Astrocyte (in vitro differentiated cells and primary cell): Measurements from ENCODE around the gene PDLIM5. TPM values are rescaled to one million over a fixed set of nuclear protein-coding genes. Genes with fewer than 3 reads are reported as not detected.
A peak's percentile ranks its signal among the peaks of the same experiment; 100 is the strongest.

ENCODE experiments used
- DNase-seq: peaks from one replicate; pipeline ENCODE4 v3.0.0-alpha.2; 2010; ENCODE audit warnings: low read depth
- FAIRE-seq: peaks from 2 replicates; lab custom pipeline; 2011; peaks lifted over from hg19 to GRCh38; lab: Jason Lieb, UNC
- H2AFZ ChIP-seq: 2 replicates; pipeline ENCODE4 v1.6.0; 2012; ENCODE audit warnings: low read depth, low read length, inconsistent platforms
- H3K27ac ChIP-seq: 2 replicates; pipeline ENCODE4 v1.5.1; 2011; ENCODE audit warnings: low read depth, low read length, inconsistent platforms
- H3K27me3 ChIP-seq: 2 replicates; pipeline ENCODE4 v1.6.0; 2011; ENCODE audit warnings: low read length, inconsistent platforms; ENCODE audit not compliant: insufficient read depth
- H3K36me3 ChIP-seq: 2 replicates; pipeline ENCODE4 v1.5.1; 2011; ENCODE audit warnings: low read length, inconsistent platforms; ENCODE audit not compliant: insufficient read depth
- H3K4me1 ChIP-seq: 2 replicates; pipeline ENCODE4 v1.5.1; 2011; ENCODE audit warnings: low read length, inconsistent platforms; ENCODE audit not compliant: insufficient read depth
- H3K4me2 ChIP-seq: 2 replicates; pipeline ENCODE4 v1.6.0; 2012; ENCODE audit warnings: low read length, inconsistent platforms
- H3K4me3 ChIP-seq: 2 replicates; pipeline ENCODE4 v1.5.1; 2011; ENCODE audit warnings: low read depth, mild to moderate bottlenecking, low read length, inconsistent platforms; ENCODE audit not compliant: insufficient read depth
- H3K79me2 ChIP-seq: 2 replicates; pipeline ENCODE4 v1.6.0; 2012; ENCODE audit warnings: mild to moderate bottlenecking, low read length, inconsistent platforms; ENCODE audit not compliant: insufficient read depth
- H3K9ac ChIP-seq: 2 replicates; pipeline ENCODE4 v1.6.0; 2012; ENCODE audit warnings: mild to moderate bottlenecking, low read length, inconsistent platforms
- H3K9me3 ChIP-seq: 2 replicates; pipeline ENCODE4 v1.5.1; 2012; ENCODE audit warnings: low read depth, mild to moderate bottlenecking, low read length, inconsistent platforms; ENCODE audit not compliant: insufficient read depth
- H4K20me1 ChIP-seq: 2 replicates; pipeline ENCODE4 v1.6.0; 2012; ENCODE audit warnings: low read length, inconsistent platforms; ENCODE audit not compliant: insufficient read depth
- H3K27ac Mint-ChIP-seq: one replicate; pipeline ENCODE4 v1.8.0; 2021; ENCODE audit warnings: mild to moderate bottlenecking, mixed read lengths; ENCODE audit not compliant: unreplicated experiment
- H3K27me3 Mint-ChIP-seq: one replicate; pipeline ENCODE4 v1.8.0; 2021; ENCODE audit warnings: low read depth, mixed read lengths; ENCODE audit not compliant: unreplicated experiment
- H3K36me3 Mint-ChIP-seq: one replicate; pipeline ENCODE4 v1.8.0; 2021; ENCODE audit warnings: low read depth, mixed read lengths; ENCODE audit not compliant: unreplicated experiment
- H3K4me1 Mint-ChIP-seq: one replicate; pipeline ENCODE4 v1.8.0; 2021; ENCODE audit warnings: low read depth, mixed read lengths; ENCODE audit not compliant: unreplicated experiment
- H3K4me3 Mint-ChIP-seq: one replicate; pipeline ENCODE4 v1.8.0; 2021; ENCODE audit warnings: mild to moderate bottlenecking, moderate library complexity, mixed read lengths; ENCODE audit not compliant: unreplicated experiment
- H3K9me3 Mint-ChIP-seq: one replicate; pipeline ENCODE4 v1.8.0; 2021; ENCODE audit warnings: mild to moderate bottlenecking, mixed read lengths; ENCODE audit not compliant: unreplicated experiment
- CTCF ChIP-seq: IDR thresholded peaks from 2 replicates; pipeline ENCODE4 v1.5.1; 2011; ENCODE audit warnings: low read depth, mild to moderate bottlenecking, inconsistent platforms, low read length, moderate library complexity; ENCODE audit not compliant: insufficient read depth
- EZH2 ChIP-seq: IDR thresholded peaks from 2 replicates; pipeline ENCODE4 v1.6.1; 2012; ENCODE audit warnings: mild to moderate bottlenecking, low read length, inconsistent platforms; ENCODE audit not compliant: insufficient read depth
- total RNA-seq: library from RNA; stranded (reverse); gene quantifications from 2 replicates; pipeline ENCODE4 v1.2.1, GENCODE V29; 2021

PDLIM5 gene
- total RNA-seq, 1 donor from 2014 or later, result 181 TPM

GRCh38 chr4:94636004-94636403 is 184.3 kb downstream of the PDLIM5 start:
- Mint-ChIP-seq H3K9me3 (no peaks in the 10 kb centered on the region), H3K4me3 (no peak overlapping the region), H3K27me3 (no peaks in the 10 kb centered on the region), H3K36me3 (peaks cover 9% of the 10 kb centered on the region), H3K27ac (no peak overlapping the region), H3K4me1 (peaks cover 5% of the 10 kb centered on the region)
- TF ChIP-seq CTCF, result no peak
- TF ChIP-seq EZH2, result no peak
- peaks cover 21% of the 10 kb centered on the region for H4K20me1 ChIP-seq
- H2AFZ ChIP-seq, result no peak overlapping the region
- H3K4me2 ChIP-seq, result peak overlapping the region; percentile 9
- H3K9me3 ChIP-seq, result no peaks in the 10 kb centered on the region
- H3K4me3 ChIP-seq, result no peak overlapping the region
- FAIRE-seq, result no peak
- no peak overlapping the region for H3K9ac ChIP-seq
- peak; percentile 65 for DNase-seq
- peaks cover 8% of the 10 kb centered on the region for H3K4me1 ChIP-seq
- H3K36me3 ChIP-seq, result peaks cover 22% of the 10 kb centered on the region
- no peaks in the 10 kb centered on the region for H3K27me3 ChIP-seq
- peaks cover 28% of the 10 kb centered on the region for H3K79me2 ChIP-seq
- H3K27ac ChIP-seq, result no peak overlapping the region

- H3K27me3 Mint-ChIP-seq, result no peaks in the 10 kb centered on the region
- no peak overlapping the region for H3K27ac ChIP-seq
- H3K27me3 ChIP-seq, result no peaks in the 10 kb centered on the region
- H3K36me3 Mint-ChIP-seq, result peaks cover 9% of the 10 kb centered on the region
- FAIRE-seq (no peak), DNase-seq (no peak)
- no peak overlapping the region for H3K27ac Mint-ChIP-seq
- no peak overlapping the region for H3K4me3 ChIP-seq
- no peaks in the 10 kb centered on the region for H3K9me3 Mint-ChIP-seq
- H4K20me1 ChIP-seq, result peaks cover 6% of the 10 kb centered on the region
- H3K4me3 Mint-ChIP-seq, result no peak overlapping the region
- H3K9ac ChIP-seq, result no peak overlapping the region
- H3K36me3 ChIP-seq, result peaks cover 14% of the 10 kb centered on the region
- H2AFZ ChIP-seq, result no peak overlapping the region
- H3K4me1 ChIP-seq, result peaks cover 26% of the 10 kb centered on the region
- H3K4me1 Mint-ChIP-seq, result peaks cover 27% of the 10 kb centered on the region
- TF ChIP-seq CTCF, result no peak
- TF ChIP-seq EZH2, result no peak
- no peak overlapping the region for H3K4me2 ChIP-seq
- H3K9me3 ChIP-seq, result no peaks in the 10 kb centered on the region
- peaks cover 11% of the 10 kb centered on the region for H3K79me2 ChIP-seq
Observed at GRCh38 chr4:94639298-94639697, 187.6 kb downstream of the PDLIM5 start.

GRCh38 chr4:94640151-94640550 is 188.4 kb downstream of the PDLIM5 start:
- Histone ChIP-seq H3K9me3 (no peaks in the 10 kb centered on the region), H3K36me3 (peaks cover 14% of the 10 kb centered on the region), H3K27ac (peak overlapping the region; percentile 3), H3K79me2 (peaks cover 11% of the 10 kb centered on the region), H3K27me3 (no peaks in the 10 kb centered on the region), H2AFZ (no peak overlapping the region), H3K4me1 (peaks cover 26% of the 10 kb centered on the region), H4K20me1 (peaks cover 5% of the 10 kb centered on the region), H3K4me3 (no peak overlapping the region), H3K4me2 (no peak overlapping the region), H3K9ac (no peak overlapping the region)
- no peak for TF ChIP-seq EZH2
- TF ChIP-seq CTCF, result no peak
- H3K27me3 Mint-ChIP-seq, result no peaks in the 10 kb centered on the region
- FAIRE-seq (peak; percentile 20), DNase-seq (no peak)
- H3K4me1 Mint-ChIP-seq, result peaks cover 25% of the 10 kb centered on the region
- no peak overlapping the region for H3K4me3 Mint-ChIP-seq
- H3K9me3 Mint-ChIP-seq, result no peaks in the 10 kb centered on the region
- H3K36me3 Mint-ChIP-seq, result peaks cover 13% of the 10 kb centered on the region
- H3K27ac Mint-ChIP-seq, result peak overlapping the region; percentile 80
